ENCODE data around the gene KLRK1. TPM values are rescaled to one million over a fixed set of nuclear protein-coding genes. Genes with fewer than 3 reads are reported as not detected.

Gene KLRK1
- total and polyA plus RNA-seq, 11 donors = 0.28 to 6.6 (median 0.49) TPM; not detected in 2

- Histone ChIP-seq H3K36me3 (no peaks in the 10 kb centered on the region), H3K4me3 (peak within 1 kb of the TSS in 3 of 12 donors; percentile 6 to 25 (median 18)), H3K27ac (no peak within 1 kb of the TSS), H3K27me3 (no peaks in the 10 kb centered on the region), H3K4me1 (peaks cover 0 to 8% (median 0%) of the 10 kb centered on the region in 12 donors), H3K9me3 (peaks cover 0 to 8% (median 0%) of the 10 kb centered on the region in 12 donors)
- DNase-seq = no peak
- no peak for TF ChIP-seq POLR2A (IDR thresholded peaks at IDR 0.05)
- TF ChIP-seq CTCF (IDR thresholded peaks at IDR 0.05) = no peak
- WGBS, 4 donors = 0 to 57% (median 16%) methylated on average over 1 of the region's 1 CpG
- intact Hi-C loops (cut with DNase I) = no loop called here
- ATAC-seq = no peak
These were observed 19.6 kb upstream of the KLRK1 start, which contains the start of gene KLRC4 for GRCh38 chr12:10409392-10409791. Gene KLRC4 (minus strand): TSS chr12:10409757. CDS start chr12:10409575, 182 bp downstream.

- intact Hi-C loops (cut with DNase I) = no loop called here
- WGBS, 4 donors = 36 to 58% (median 53%) methylated on average over 3 of the region's 3 CpGs
These were observed 19.0 kb upstream of the KLRK1 start for GRCh38 chr12:10408842-10409241.

GRCh38 chr12:10406725-10407124, 16.9 kb upstream of the KLRK1 start:
- intact Hi-C loops (cut with DNase I) = no loop called here
- Histone ChIP-seq H3K4me3 (peak overlapping the region in 1 of 12 donors; percentile 33), H3K27me3 (no peaks in the 10 kb centered on the region), H3K27ac (no peak overlapping the region), H3K4me1 (peaks cover 0 to 8% (median 0%) of the 10 kb centered on the region in 12 donors), H3K9me3 (peaks cover 0 to 9% (median 0%) of the 10 kb centered on the region in 12 donors), H3K36me3 (no peaks in the 10 kb centered on the region)
- 57 to 70% (median 68%) methylated on average over 4 of the region's 4 CpGs for WGBS, 4 donors
- peak in 1 of 5 donors; percentile 33 for DNase-seq
- peak in 2 of 4 donors; percentile 49 to 51 for ATAC-seq
- TF ChIP-seq POLR2A (IDR thresholded peaks at IDR 0.05) = no peak

More at GRCh38 chr12:10408842-10409241, 19.0 kb upstream of the KLRK1 start:
- ATAC-seq = no peak
- Histone ChIP-seq H3K27me3 (no peaks in the 10 kb centered on the region), H3K9me3 (peaks cover 0 to 9% (median 0%) of the 10 kb centered on the region in 12 donors), H3K27ac (no peak overlapping the region), H3K4me1 (peaks cover 0 to 8% (median 0%) of the 10 kb centered on the region in 12 donors), H3K4me3 (peak overlapping the region in 3 of 12 donors; percentile 6 to 25 (median 18)), H3K36me3 (no peaks in the 10 kb centered on the region)
- no peak for TF ChIP-seq POLR2A (IDR thresholded peaks at IDR 0.05)
- TF ChIP-seq CTCF (IDR thresholded peaks at IDR 0.05) = no peak
- DNase-seq = no peak

- H3K4me3 ChIP-seq = no peak overlapping the region
- H3K9me3 ChIP-seq = peaks cover 0 to 9% (median 0%) of the 10 kb centered on the region in 12 donors
- TF ChIP-seq POLR2A (IDR thresholded peaks at IDR 0.05) (no peak), CTCF (IDR thresholded peaks at IDR 0.05) (no peak)
- H3K36me3 ChIP-seq = no peaks in the 10 kb centered on the region
- no peak for DNase-seq
- intact Hi-C loops (cut with DNase I) = no loop called here
- no peak overlapping the region for H3K27ac ChIP-seq
- H3K4me1 ChIP-seq = peaks cover 0 to 8% (median 0%) of the 10 kb centered on the region in 12 donors
- no peaks in the 10 kb centered on the region for H3K27me3 ChIP-seq
- WGBS, 4 donors = 91 to 95% (median 94%) methylated on average over 5 of the region's 5 CpGs
- no peak for ATAC-seq
These were observed 15.5 kb upstream of the KLRK1 start for GRCh38 chr12:10405294-10405693.

- no peaks in the 10 kb centered on the region for H3K27me3 ChIP-seq
- intact Hi-C loops (cut with DNase I) = no loop called here
- H3K9me3 ChIP-seq = peaks cover 0 to 9% (median 0%) of the 10 kb centered on the region in 12 donors
- H3K4me3 ChIP-seq = peak overlapping the region in 1 of 12 donors; percentile 1
- ATAC-seq = no peak
- DNase-seq = no peak
- no peak overlapping the region for H3K27ac ChIP-seq
- peaks cover 0 to 8% (median 0%) of the 10 kb centered on the region in 12 donors for H3K4me1 ChIP-seq
- TF ChIP-seq CTCF (IDR thresholded peaks at IDR 0.05) (no peak), POLR2A (IDR thresholded peaks at IDR 0.05) (no peak)
- no peaks in the 10 kb centered on the region for H3K36me3 ChIP-seq
These were observed 15.0 kb upstream of the KLRK1 start for GRCh38 chr12:10404798-10405197.

All from heart left ventricle (tissue), 16 donors.